Stimulated activated CD4-positive, alpha-beta T cell treated with anti-CD3 and anti-CD28 coated beads, Interleukin-1b, Interleukin-23, amount 100 ng/mL, for 24 hours (primary cell): ENCODE results near the gene NCS1.

Experiments
- DNase-seq, 4 experiments: peaks; one replicate each; pipeline ENCODE4 v3.0.0-alpha.2; 2020; ENCODE audit warnings: low read depth in 4 of 4, low spot score in 1 of 4

The NCS1 gene

DNA sequence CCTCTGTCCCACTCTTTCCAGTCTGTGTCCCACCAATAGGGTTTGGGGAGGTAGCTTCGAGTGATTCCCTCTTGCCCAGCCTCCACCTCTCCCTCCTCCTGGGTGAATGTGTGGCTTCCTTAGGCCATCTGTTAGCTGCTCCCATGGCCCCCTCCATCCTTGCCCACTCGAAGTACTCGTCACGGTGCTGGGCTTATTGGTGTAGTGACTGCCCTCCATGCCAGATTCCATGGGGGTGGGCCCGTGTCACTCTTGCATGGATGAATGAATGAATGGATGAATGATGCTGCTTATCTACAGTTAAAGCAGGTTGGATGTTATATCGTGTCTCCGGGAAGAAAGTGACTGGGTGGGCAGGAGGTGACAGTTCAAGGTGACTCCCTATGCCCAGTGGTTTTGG is 112.5 kb downstream of the NCS1 start:
- no peak for DNase-seq

DNA sequence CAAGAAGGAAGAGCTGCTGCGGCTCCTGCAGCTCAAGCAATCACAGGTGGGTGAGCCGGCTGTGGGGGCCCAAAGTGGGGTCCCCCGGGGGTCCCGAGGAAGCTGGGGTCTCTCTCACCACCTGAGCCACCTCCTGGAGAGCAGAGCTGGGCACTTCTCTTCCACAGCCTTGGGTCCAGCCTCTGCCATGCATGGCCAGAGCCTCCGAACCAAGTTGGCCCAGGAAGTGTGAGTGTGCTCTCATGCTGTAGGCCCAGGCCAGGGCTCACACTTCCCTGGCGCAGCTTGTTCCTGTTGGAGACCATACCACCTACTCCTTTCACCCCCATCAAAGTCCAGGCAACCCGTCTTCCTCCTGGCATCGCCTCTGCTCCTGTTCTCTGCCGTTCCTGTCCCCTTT is 113.1 kb downstream of the NCS1 start:
- no peak for DNase-seq

DNA sequence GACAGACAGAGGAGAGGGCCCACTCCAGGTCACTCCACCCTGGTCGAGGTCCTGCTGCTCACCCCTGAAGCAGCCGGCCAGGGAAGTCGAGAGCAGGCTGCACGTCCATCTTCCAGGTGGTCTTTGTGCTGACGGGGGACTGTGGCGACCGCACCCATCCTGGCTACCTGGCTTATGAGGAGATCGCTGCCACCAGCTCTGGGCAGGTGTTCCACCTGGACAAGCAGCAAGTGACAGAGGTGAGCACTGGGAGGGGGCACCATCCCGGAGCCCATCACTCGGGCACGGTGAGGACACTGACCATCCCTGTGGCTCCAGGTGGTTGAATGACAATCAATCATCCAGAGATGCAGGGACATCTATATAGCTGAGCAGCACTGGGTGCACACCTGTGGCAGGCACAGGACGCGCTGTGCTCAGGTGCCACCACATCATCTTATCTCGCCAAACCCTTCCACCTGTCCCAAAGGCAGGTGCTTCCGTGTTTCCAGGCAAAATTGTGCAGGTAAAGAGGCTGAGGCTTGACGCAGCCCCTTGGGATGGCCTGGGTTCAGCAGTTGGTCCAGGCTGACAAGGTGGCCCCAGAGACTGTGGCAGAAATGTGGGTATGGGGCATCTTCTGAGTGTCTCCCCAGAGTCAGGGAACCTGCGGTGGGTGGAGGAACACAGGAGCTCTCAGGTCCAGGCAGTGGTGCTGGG is 114.0 kb downstream of the NCS1 start:
- no peak for DNase-seq
